HUES48 (cell line): ENCODE data around the gene TAF12.
"Not testable (repeated sequence)": the region's sequence is repeated elsewhere in the genome, so short reads cannot be mapped to it uniquely, and the experiment has no call there.

Experiments used
- H3K27ac ChIP-seq: one replicate; pipeline ENCODE4 v1.7.0; 2013; ENCODE audit warnings: low read depth, low read length, inconsistent platforms
- H3K27me3 ChIP-seq: 2 replicates; pipeline ENCODE4 v1.6.1; 2013; ENCODE audit warnings: mild to moderate bottlenecking, low read length; ENCODE audit not compliant: control insufficient read depth, insufficient read depth
- H3K36me3 ChIP-seq: 2 replicates; pipeline ENCODE4 v1.6.1; 2013; ENCODE audit warnings: low read length; ENCODE audit not compliant: control insufficient read depth, insufficient read depth
- H3K4me1 ChIP-seq: 2 replicates; pipeline ENCODE4 v1.6.1; 2013; ENCODE audit warnings: mild to moderate bottlenecking, low read length; ENCODE audit not compliant: control insufficient read depth, insufficient read depth
- H3K4me3 ChIP-seq: 2 replicates; pipeline ENCODE4 v1.5.1; 2013; ENCODE audit warnings: mild to moderate bottlenecking, low read depth, low read length
- H3K9ac ChIP-seq: 2 replicates; pipeline ENCODE4 v1.6.1; 2013; ENCODE audit warnings: mild to moderate bottlenecking, low read depth, low read length, moderate library complexity
- H3K9me3 ChIP-seq: 2 replicates; pipeline ENCODE4 v1.6.1; 2013; ENCODE audit warnings: low read length; ENCODE audit not compliant: control insufficient read depth, insufficient read depth

TAF12 gene

DNA sequence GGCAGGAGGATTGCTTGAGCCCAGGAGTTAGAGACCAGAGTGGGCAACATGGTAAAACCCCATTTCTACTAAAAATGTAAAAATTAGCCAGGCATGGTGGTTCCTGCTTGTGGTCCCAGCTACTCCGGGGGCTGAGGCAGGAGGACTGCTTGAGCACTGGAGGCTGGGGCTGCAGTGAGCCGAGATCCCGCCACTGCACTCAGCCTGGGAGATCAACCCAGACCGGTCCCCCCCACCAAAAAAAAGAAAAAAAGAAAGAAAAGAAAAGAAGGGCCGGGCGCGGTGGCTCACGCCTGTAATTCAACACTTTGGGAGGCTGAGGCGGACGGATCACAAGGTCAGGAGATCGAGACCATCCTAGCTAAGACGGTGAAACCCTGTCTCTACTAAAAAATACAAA is 23.9 kb upstream of the TAF12 start:
- Histone ChIP-seq H3K27ac (no peak overlapping the region), H3K9ac (no peak overlapping the region), H3K4me1 (0 out of 2 replicates have a peak, but pooled peaks cover 10% of the 10 kb centered on the region), H3K9me3 (no peaks in the 10 kb centered on the region), H3K4me3 (no peak overlapping the region), H3K36me3 (no peaks in the 10 kb centered on the region), H3K27me3 (no peaks in the 10 kb centered on the region)

DNA sequence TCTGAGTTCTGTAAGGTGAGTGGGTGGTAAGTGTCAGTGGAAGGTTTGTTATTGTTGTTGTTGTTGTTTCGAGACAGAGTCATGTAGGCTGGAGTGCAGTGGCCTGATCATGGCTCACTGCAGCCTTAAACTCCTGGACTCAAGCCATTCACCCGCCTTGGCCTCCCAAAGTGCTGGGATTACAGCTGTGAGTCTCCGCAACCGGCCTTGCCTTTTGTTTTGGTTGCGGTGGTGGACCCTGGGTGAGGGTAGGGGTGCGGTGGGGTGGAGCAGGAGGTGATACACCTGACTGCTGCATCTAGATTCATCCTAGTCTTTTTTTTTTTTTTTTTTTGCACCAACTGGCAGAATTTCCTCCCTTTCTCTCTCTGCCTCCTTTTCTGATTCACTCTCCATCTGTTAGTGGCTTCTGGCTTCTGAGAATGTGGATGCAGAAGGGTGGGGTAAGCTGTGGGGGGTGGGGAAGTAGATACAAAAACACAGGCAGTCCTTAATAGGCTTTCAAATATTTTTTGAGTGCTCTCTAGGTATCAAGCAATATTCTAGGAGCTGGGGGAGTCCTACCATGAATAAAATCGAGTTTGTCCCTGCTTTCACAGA is 21.1 kb upstream of the TAF12 start:
- H3K27ac ChIP-seq: no peak overlapping the region
- H3K9me3 ChIP-seq: no peaks in the 10 kb centered on the region
- no peaks in the 10 kb centered on the region for H3K27me3 ChIP-seq
- H3K4me1 ChIP-seq: 0 out of 2 replicates have a peak, but pooled peaks cover 5% of the 10 kb centered on the region
- no peak overlapping the region for H3K9ac ChIP-seq
- H3K4me3 ChIP-seq: no peak overlapping the region
- H3K36me3 ChIP-seq: no peaks in the 10 kb centered on the region

DNA sequence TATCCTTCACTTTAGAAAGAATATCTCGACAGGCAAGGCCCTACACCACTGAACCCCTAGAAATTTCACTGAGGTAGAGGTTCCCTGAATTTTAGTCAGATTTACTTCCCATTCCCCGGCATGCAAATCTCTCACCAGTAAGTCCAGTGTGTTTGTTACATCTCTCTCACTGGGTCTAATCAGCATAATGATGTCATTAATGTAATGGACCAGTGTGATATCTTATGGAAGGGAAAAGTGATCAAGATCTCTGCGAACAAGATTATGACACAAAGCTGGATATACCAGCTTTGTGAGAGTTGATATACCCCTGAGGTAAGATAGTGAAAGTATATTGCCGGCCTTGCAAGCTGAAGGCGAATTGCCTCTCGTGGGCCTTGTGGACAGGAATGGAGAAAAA is 13.5 kb upstream of the TAF12 start:
- H3K36me3 ChIP-seq: no peaks in the 10 kb centered on the region
- no peak overlapping the region for H3K9ac ChIP-seq
- H3K27ac ChIP-seq: no peak overlapping the region
- H3K9me3 ChIP-seq: no peaks in the 10 kb centered on the region
- H3K4me1 ChIP-seq: no peaks in the 10 kb centered on the region
- H3K27me3 ChIP-seq: no peaks in the 10 kb centered on the region
- no peak overlapping the region for H3K4me3 ChIP-seq

GRCh38 chr1:28655448-28656311 is 12.8 kb upstream of the TAF12 start:
- not testable (repeated sequence) for H3K9ac ChIP-seq, H3K27ac ChIP-seq, H3K36me3 ChIP-seq, H3K4me3 ChIP-seq, H3K9me3 ChIP-seq, H3K4me1 ChIP-seq, H3K27me3 ChIP-seq

DNA sequence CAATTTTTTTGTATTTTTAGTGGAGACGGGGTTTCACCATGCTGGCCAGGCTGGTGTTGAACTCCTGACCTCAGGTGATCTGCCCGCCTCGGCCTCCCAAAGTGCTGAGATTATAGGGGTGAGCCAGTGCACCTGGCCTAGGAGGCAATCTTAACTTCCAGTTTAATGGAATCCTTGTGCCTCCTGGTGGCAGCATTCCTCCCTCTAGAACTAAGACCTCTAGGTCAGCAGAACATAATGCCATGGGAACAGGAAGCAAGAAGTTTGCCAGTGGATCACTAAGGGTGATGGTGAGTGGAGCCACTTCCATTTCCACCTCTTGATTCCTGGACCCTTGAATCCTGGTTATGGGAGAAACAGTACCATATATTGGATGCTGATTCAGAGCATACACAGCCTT is 11.0 kb upstream of the TAF12 start:
- H3K4me3 ChIP-seq, H3K36me3 ChIP-seq, H3K27me3 ChIP-seq, H3K9me3 ChIP-seq, H3K27ac ChIP-seq, H3K4me1 ChIP-seq, H3K9ac ChIP-seq: not testable (repeated sequence)

- H3K4me3 ChIP-seq, H3K9ac ChIP-seq, H3K4me1 ChIP-seq, H3K27me3 ChIP-seq, H3K27ac ChIP-seq, H3K36me3 ChIP-seq, H3K9me3 ChIP-seq: not testable (repeated sequence)
These were observed 10.2 kb upstream of the TAF12 start for GRCh38 chr1:28653063-28653462.

- H3K4me3 ChIP-seq: peak within 1 kb of the TSS; percentile 46
- peak within 1 kb of the TSS; percentile 98 for H3K9ac ChIP-seq
- no peaks in the 10 kb centered on the region for H3K27me3 ChIP-seq
- no peaks in the 10 kb centered on the region for H3K9me3 ChIP-seq
- H3K36me3 ChIP-seq: no peaks in the 10 kb centered on the region
- H3K27ac ChIP-seq: peak within 1 kb of the TSS; percentile 99
- 0 out of 2 replicates have a peak, but pooled peaks cover 4% of the 10 kb centered on the region for H3K4me1 ChIP-seq
These were observed 5.8 kb upstream of the TAF12 start, which contains the start of gene RNU11 for GRCh38 chr1:28648474-28649198. Gene RNU11 (plus strand): TSS chr1:28648600.

GRCh38 chr1:28648008-28648473 is 5.2 kb upstream of the TAF12 start:
- Histone ChIP-seq H3K36me3 (no peaks in the 10 kb centered on the region), H3K9me3 (no peaks in the 10 kb centered on the region), H3K9ac (peak overlapping the region; percentile 98), H3K27ac (peak overlapping the region; percentile 99), H3K4me3 (peak overlapping the region; percentile 46), H3K4me1 (0 out of 2 replicates have a peak, but pooled peaks cover 4% of the 10 kb centered on the region), H3K27me3 (no peaks in the 10 kb centered on the region)

GRCh38 chr1:28646040-28646439 is 3.2 kb upstream of the TAF12 start:
- Histone ChIP-seq H3K36me3 (no peaks in the 10 kb centered on the region), H3K9me3 (no peaks in the 10 kb centered on the region), H3K9ac (no peak overlapping the region), H3K4me3 (no peak overlapping the region), H3K27me3 (no peaks in the 10 kb centered on the region), H3K4me1 (0 out of 2 replicates have a peak, but pooled peaks cover 8% of the 10 kb centered on the region), H3K27ac (no peak overlapping the region)

- not testable (repeated sequence) for H3K27me3 ChIP-seq, H3K9me3 ChIP-seq, H3K4me3 ChIP-seq, H3K36me3 ChIP-seq, H3K27ac ChIP-seq, H3K4me1 ChIP-seq, H3K9ac ChIP-seq
These were observed 2.5 kb upstream of the TAF12 start for GRCh38 chr1:28645406-28645805.

- no peak overlapping the region for H3K4me3 ChIP-seq
- no peak overlapping the region for H3K27ac ChIP-seq
- H3K9me3 ChIP-seq: no peaks in the 10 kb centered on the region
- 0 out of 2 replicates have a peak, but pooled peaks cover 8% of the 10 kb centered on the region for H3K4me1 ChIP-seq
- H3K9ac ChIP-seq: no peak overlapping the region
- no peaks in the 10 kb centered on the region for H3K27me3 ChIP-seq
- 0 out of 2 replicates have a peak, but pooled peaks cover 4% of the 10 kb centered on the region for H3K36me3 ChIP-seq
These were observed 1.6 kb upstream of the TAF12 start for GRCh38 chr1:28644494-28644893.
